LNCAP (cell line): ENCODE results near the gene DNAH1.

Experiments used
- CTCF ChIP-seq: fragments of 450-650 bp; IDR thresholded peaks from 2 replicates; pipeline ENCODE4 v1.5.1; 2017; ENCODE audit warnings: mild to moderate bottlenecking

The DNAH1 gene

GRCh38 chr3:52350416-52350815 is 34.3 kb downstream of the DNAH1 start:
- no peak for TF ChIP-seq CTCF

GRCh38 chr3:52350981-52351761 is 35.1 kb downstream of the DNAH1 start:
- no peak for TF ChIP-seq CTCF

- no peak for TF ChIP-seq CTCF
Observed at GRCh38 chr3:52351762-52352368, 35.7 kb downstream of the DNAH1 start.

- no peak for TF ChIP-seq CTCF
Observed at GRCh38 chr3:52352566-52352965, 36.4 kb downstream of the DNAH1 start.

- TF ChIP-seq CTCF: no peak
Observed at GRCh38 chr3:52353291-52353855, 37.3 kb downstream of the DNAH1 start.

- no peak for TF ChIP-seq CTCF
Observed at GRCh38 chr3:52354676-52355075, 38.6 kb downstream of the DNAH1 start.

- TF ChIP-seq CTCF: no peak
Observed at GRCh38 chr3:52355526-52355925, 39.4 kb downstream of the DNAH1 start.
